HL-60 (cell line): ENCODE measurements around the gene MTHFD1L.

ENCODE experiments used
- DNase-seq, 2 experiments: peaks; one replicate each; pipeline ENCODE4 v3.0.0-alpha.2; 2010 to 2020; ENCODE audit warnings: low read depth in 1 of 2, low spot score in 1 of 2
- H3K27ac ChIP-seq: fragments of 250-450 bp; sonication (Bioruptor Pico); replicated peaks from 2 replicates; pipeline ENCODE4 v1.5.1; 2020; ENCODE audit warnings: mild to moderate bottlenecking, moderate library complexity
- H3K27me3 ChIP-seq: fragments of 250-450 bp; sonication (Bioruptor Pico); 2 replicates; pipeline ENCODE4 v1.5.1; 2021; ENCODE audit warnings: mild to moderate bottlenecking, moderate library complexity; ENCODE audit not compliant: insufficient read depth, poor library complexity, severe bottlenecking
- H3K4me3 ChIP-seq: replicated peaks from 2 replicates; pipeline ENCODE4 v1.5.1; 2011; ENCODE audit warnings: mild to moderate bottlenecking, control low read depth, low read length; ENCODE audit not compliant: insufficient read depth
- CTCF ChIP-seq: IDR thresholded peaks from one replicate; pipeline ENCODE4 v1.5.1; 2011; ENCODE audit warnings: low read length, control low read depth, inconsistent platforms; ENCODE audit not compliant: insufficient read depth
- GABPA ChIP-seq: IDR thresholded peaks from 2 replicates; pipeline ENCODE4 v1.6.1; 2012; ENCODE audit warnings: low read depth
- POLR2AphosphoS5 ChIP-seq: IDR thresholded peaks from 2 replicates; pipeline ENCODE4 v1.6.1; 2012; ENCODE audit warnings: low read depth
- REST ChIP-seq: IDR thresholded peaks from 2 replicates; pipeline ENCODE4 v1.6.1; 2012; ENCODE audit warnings: low read depth; ENCODE audit not compliant: insufficient replicate concordance
- SPI1 ChIP-seq: IDR thresholded peaks from 2 replicates; pipeline ENCODE4 v1.6.1; 2012; ENCODE audit warnings: low read depth, mild to moderate bottlenecking, borderline replicate concordance

Gene MTHFD1L

GRCh38 chr6:150875841-150876240 lies 10.3 kb downstream of the MTHFD1L start:
- H3K27ac ChIP-seq, result no peak overlapping the region

GRCh38 chr6:150876598-150876997 lies 11.1 kb downstream of the MTHFD1L start:
- no peak overlapping the region for H3K27ac ChIP-seq
- no peak overlapping the region for H3K4me3 ChIP-seq
- no peaks in the 10 kb centered on the region for H3K27me3 ChIP-seq
- no peak for DNase-seq
- no peak for TF ChIP-seq GABPA
- no peak for TF ChIP-seq POLR2AphosphoS5
- no peak for TF ChIP-seq REST
- TF ChIP-seq SPI1, result no peak
- no peak for TF ChIP-seq CTCF

More at GRCh38 chr6:150875841-150876240, 10.3 kb downstream of the MTHFD1L start:
- no peak for DNase-seq
- H3K4me3 ChIP-seq, result no peak overlapping the region
- H3K27me3 ChIP-seq, result no peaks in the 10 kb centered on the region
- TF ChIP-seq POLR2AphosphoS5, result no peak
- TF ChIP-seq GABPA, result no peak
- TF ChIP-seq SPI1, result no peak
- no peak for TF ChIP-seq CTCF
- TF ChIP-seq REST, result no peak

GRCh38 chr6:150877928-150878327 lies 12.4 kb downstream of the MTHFD1L start:
- H3K27ac ChIP-seq, result no peak overlapping the region
- TF ChIP-seq REST (no peak), POLR2AphosphoS5 (no peak), CTCF (no peak), SPI1 (no peak), GABPA (no peak)
- H3K27me3 ChIP-seq, result no peaks in the 10 kb centered on the region
- no peak for DNase-seq
- no peak overlapping the region for H3K4me3 ChIP-seq
